ENCODE results near the gene PON2. TPM values are rescaled to one million over a fixed set of nuclear protein-coding genes. Genes with fewer than 3 reads are reported as not detected.

Gene PON2
- total RNA-seq, 1 experiment from 2014 or later: 44.0 TPM

DNA sequence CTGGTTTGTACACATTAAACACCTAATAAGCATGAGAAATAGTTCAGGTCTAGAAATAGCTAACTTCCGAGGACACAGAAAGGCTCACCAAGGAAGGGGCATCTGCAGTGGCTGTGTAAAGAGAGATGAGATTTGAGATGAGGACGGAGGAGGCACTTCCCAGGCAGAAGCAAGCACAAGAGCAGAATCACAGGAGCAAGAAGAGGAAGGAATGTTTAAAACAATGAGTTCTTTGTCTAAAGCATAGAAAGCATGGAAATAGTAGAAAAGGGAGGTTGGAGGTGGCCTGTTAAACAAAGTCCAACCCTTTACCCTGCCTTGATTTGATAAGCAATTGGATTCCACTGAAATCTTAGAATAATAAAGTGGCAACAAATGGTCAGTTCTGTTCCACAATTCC is 27.1 kb downstream of the PON2 start:
- H3K9me2 ChIP-seq (ENCODE audit: insufficient read depth): no peaks in the 10 kb centered on the region
- H3K27me3 ChIP-seq (ENCODE audit: insufficient read depth, low read length): no peaks in the 10 kb centered on the region
- ChIA-PET POLR2A (no interaction called here), RAD21 (ENCODE audit: low non-redundant PET in 1 of 2, low total read pairs in 2 of 2, uncharacterized antibody in 2 of 2, unreplicated experiment in 2 of 2) (no interaction called here), CTCF (interaction anchor here (1.8 kb wide), 1 partner anchor 12 kb away, joined by 4 read pairs; the partner anchor contains the start of gene PON3)
- no peaks in the 10 kb centered on the region for H4K20me1 ChIP-seq (ENCODE audit: insufficient read depth)
- TF ChIP-seq, protein P1, sequence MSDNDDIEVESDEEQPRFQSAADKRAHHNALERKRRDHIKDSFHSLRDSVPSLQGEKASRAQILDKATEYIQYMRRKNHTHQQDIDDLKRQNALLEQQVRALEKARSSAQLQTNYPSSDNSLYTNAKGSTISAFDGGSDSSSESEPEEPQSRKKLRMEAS (IDR thresholded peaks at IDR 0.05): no peak
- no peak for TF ChIP-seq POLR2A (IDR thresholded peaks at IDR 0.05; ENCODE audit: borderline replicate concordance, extremely low read depth, insufficient read depth, insufficient read length)
- TF ChIP-seq ZNF274 (IDR thresholded peaks at IDR 0.05; ENCODE audit: low read depth, low read length): no peak
- TF ChIP-seq TCF7L2 (IDR thresholded peaks at IDR 0.05; ENCODE audit: borderline replicate concordance, extremely low read depth, insufficient read depth, insufficient read length): no peak
- no peak for TF ChIP-seq YY1 (IDR thresholded peaks at IDR 0.05; ENCODE audit: extremely low read depth, insufficient replicate concordance, low read depth, low read length)
- no peak for TF ChIP-seq JUND (IDR thresholded peaks at IDR 0.05)
- no peak for TF ChIP-seq SIN3A (IDR thresholded peaks at IDR 0.05; ENCODE audit: low read depth)
- TF ChIP-seq ELF1 (IDR thresholded peaks at IDR 0.05; ENCODE audit: borderline replicate concordance, low read depth): no peak
- TF ChIP-seq CBX3 (IDR thresholded peaks at IDR 0.05; ENCODE audit: low read depth): no peak
- no peak overlapping the region for H2AFZ ChIP-seq (ENCODE audit: low read depth, low read length, poor library complexity, severe bottlenecking)
- no peak for DNase-seq (ENCODE audit: low read depth, low spot score)
- no peaks in the 10 kb centered on the region for H3K4me1 ChIP-seq (ENCODE audit: control insufficient read depth in 1 of 2, insufficient read depth in 2 of 2, low read length in 2 of 2)
- no peak overlapping the region for H3K4me2 ChIP-seq (ENCODE audit: low read length)
- H3K4me3 ChIP-seq (replicated peaks in 1 of 2; ENCODE audit: low read depth in 1 of 2, low read length in 2 of 2): no peak overlapping the region
- H3K36me3 ChIP-seq (ENCODE audit: control insufficient read depth in 1 of 2, insufficient read depth in 2 of 2, low read length in 2 of 2): peaks cover 6 to 17% of the 10 kb centered on the region in 2 experiments
- H3K27ac ChIP-seq (ENCODE audit: low read depth, low read length): no peak overlapping the region
- no peak for ATAC-seq
- no peak overlapping the region for H3K9ac ChIP-seq (ENCODE audit: low read length)
- intact Hi-C loops (cut with micrococcal nuclease): no loop called here
- no peaks in the 10 kb centered on the region for H3K9me3 ChIP-seq (ENCODE audit: control insufficient read depth in 1 of 2, insufficient read depth in 1 of 2, low read depth in 1 of 2, low read length in 2 of 2)
- no TSS peak for BruUV-seq (replicated peaks)
- no peaks in the 10 kb centered on the region for H3K79me2 ChIP-seq (ENCODE audit: insufficient read depth, low read length)

DNA sequence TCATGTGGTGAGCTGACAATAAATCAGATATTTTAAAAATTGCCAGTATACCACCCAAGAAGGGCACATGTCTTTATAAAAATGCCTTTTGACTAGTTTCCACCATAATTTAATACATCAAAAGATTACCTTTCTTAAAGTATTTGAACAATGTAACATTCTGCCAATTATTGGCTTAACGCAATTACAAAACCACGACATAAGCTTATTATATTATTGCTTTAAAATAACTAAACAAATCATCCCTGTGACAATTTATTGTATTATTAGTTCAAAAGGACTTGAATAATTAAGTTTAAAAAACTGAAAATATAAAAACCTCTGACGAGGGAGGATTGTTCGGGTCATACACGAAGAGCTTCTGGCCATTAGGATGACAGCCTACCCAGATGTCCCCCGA is 29.0 kb downstream of the PON2 start:
- CTCF ChIA-PET: interaction anchor here (1.8 kb wide), 1 partner anchor 10 kb away, joined by 4 read pairs; the partner anchor contains the start of gene PON3
- H3K4me1 ChIP-seq (ENCODE audit: control insufficient read depth in 1 of 2, insufficient read depth in 2 of 2, low read length in 2 of 2): no peaks in the 10 kb centered on the region

More for the DNA sequence above, 29.0 kb downstream of the PON2 start:
- RAD21 ChIA-PET (ENCODE audit: low non-redundant PET in 1 of 2, low total read pairs in 2 of 2, uncharacterized antibody in 2 of 2, unreplicated experiment in 2 of 2): no interaction called here
- H3K27me3 ChIP-seq (ENCODE audit: insufficient read depth, low read length): no peaks in the 10 kb centered on the region
- no peak overlapping the region for H3K4me3 ChIP-seq (replicated peaks in 1 of 2; ENCODE audit: low read depth in 1 of 2, low read length in 2 of 2)
- BruUV-seq (replicated peaks): no TSS peak
- H3K9ac ChIP-seq (ENCODE audit: low read length): no peak overlapping the region
- POLR2A ChIA-PET: no interaction called here
- H2AFZ ChIP-seq (ENCODE audit: low read depth, low read length, poor library complexity, severe bottlenecking): no peak overlapping the region
- H4K20me1 ChIP-seq (ENCODE audit: insufficient read depth): no peaks in the 10 kb centered on the region
- H3K27ac ChIP-seq (ENCODE audit: low read depth, low read length): no peak overlapping the region
- intact Hi-C loops (cut with micrococcal nuclease): no loop called here
- H3K9me2 ChIP-seq (ENCODE audit: insufficient read depth): no peaks in the 10 kb centered on the region
- peaks cover 2 to 13% of the 10 kb centered on the region in 2 experiments; a peak in 3 of 4 replicates for H3K36me3 ChIP-seq (ENCODE audit: control insufficient read depth in 1 of 2, insufficient read depth in 2 of 2, low read length in 2 of 2)
- ATAC-seq (no peak), DNase-seq (ENCODE audit: low read depth, low spot score) (no peak)
- H3K79me2 ChIP-seq (ENCODE audit: insufficient read depth, low read length): no peaks in the 10 kb centered on the region
- no peaks in the 10 kb centered on the region for H3K9me3 ChIP-seq (ENCODE audit: control insufficient read depth in 1 of 2, insufficient read depth in 1 of 2, low read depth in 1 of 2, low read length in 2 of 2)
- H3K4me2 ChIP-seq (ENCODE audit: low read length): no peak overlapping the region
- no peak for TF ChIP-seq POLR2A (IDR thresholded peaks at IDR 0.05; ENCODE audit: borderline replicate concordance, extremely low read depth, insufficient read depth, insufficient read length)
- TF ChIP-seq YY1 (IDR thresholded peaks at IDR 0.05; ENCODE audit: extremely low read depth, insufficient replicate concordance, low read depth, low read length): no peak
- no peak for TF ChIP-seq EGR1 (IDR thresholded peaks at IDR 0.05; ENCODE audit: low read depth)
- TF ChIP-seq JUND (IDR thresholded peaks at IDR 0.05): no peak
- TF ChIP-seq, protein P2, sequence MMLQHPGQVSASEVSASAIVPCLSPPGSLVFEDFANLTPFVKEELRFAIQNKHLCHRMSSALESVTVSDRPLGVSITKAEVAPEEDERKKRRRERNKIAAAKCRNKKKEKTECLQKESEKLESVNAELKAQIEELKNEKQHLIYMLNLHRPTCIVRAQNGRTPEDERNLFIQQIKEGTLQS (IDR thresholded peaks at IDR 0.05): no peak
- no peak for TF ChIP-seq SIN3A (IDR thresholded peaks at IDR 0.05; ENCODE audit: low read depth)
- no peak for TF ChIP-seq EZH2phosphoT487 (IDR thresholded peaks at IDR 0.05; ENCODE audit: borderline replicate concordance)
- no peak for TF ChIP-seq POLR2AphosphoS5 (IDR thresholded peaks at IDR 0.05; ENCODE audit: low read depth, low read length)
- no peak for TF ChIP-seq FOSL1 (IDR thresholded peaks at IDR 0.05; ENCODE audit: low read depth)
- TF ChIP-seq RAD21 (IDR thresholded peaks at IDR 0.05; ENCODE audit: low read depth): no peak
- no peak for TF ChIP-seq EZH2 (IDR thresholded peaks at IDR 0.05)
- TF ChIP-seq TCF7L2 (IDR thresholded peaks at IDR 0.05; ENCODE audit: borderline replicate concordance, extremely low read depth, insufficient read depth, insufficient read length): no peak
- TF ChIP-seq, protein P3, sequence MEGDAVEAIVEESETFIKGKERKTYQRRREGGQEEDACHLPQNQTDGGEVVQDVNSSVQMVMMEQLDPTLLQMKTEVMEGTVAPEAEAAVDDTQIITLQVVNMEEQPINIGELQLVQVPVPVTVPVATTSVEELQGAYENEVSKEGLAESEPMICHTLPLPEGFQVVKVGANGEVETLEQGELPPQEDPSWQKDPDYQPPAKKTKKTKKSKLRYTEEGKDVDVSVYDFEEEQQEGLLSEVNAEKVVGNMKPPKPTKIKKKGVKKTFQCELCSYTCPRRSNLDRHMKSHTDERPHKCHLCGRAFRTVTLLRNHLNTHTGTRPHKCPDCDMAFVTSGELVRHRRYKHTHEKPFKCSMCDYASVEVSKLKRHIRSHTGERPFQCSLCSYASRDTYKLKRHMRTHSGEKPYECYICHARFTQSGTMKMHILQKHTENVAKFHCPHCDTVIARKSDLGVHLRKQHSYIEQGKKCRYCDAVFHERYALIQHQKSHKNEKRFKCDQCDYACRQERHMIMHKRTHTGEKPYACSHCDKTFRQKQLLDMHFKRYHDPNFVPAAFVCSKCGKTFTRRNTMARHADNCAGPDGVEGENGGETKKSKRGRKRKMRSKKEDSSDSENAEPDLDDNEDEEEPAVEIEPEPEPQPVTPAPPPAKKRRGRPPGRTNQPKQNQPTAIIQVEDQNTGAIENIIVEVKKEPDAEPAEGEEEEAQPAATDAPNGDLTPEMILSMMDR (IDR thresholded peaks at IDR 0.05 in 2 of 3, conservative IDR thresholded peaks at IDR 0.05 in 1 of 3; ENCODE audit: borderline replicate concordance in 1 of 3, insufficient read depth in 1 of 3, low read depth in 2 of 3, low read length in 2 of 3): no peak

Data from HCT116 (cell line).